Activated effector memory CD4-positive, alpha-beta T cell treated with Interleukin-2 at 50 U/mL for 16 hours (primary cell): ENCODE measurements around the gene NUDT1.

ENCODE experiments used
- DNase-seq: peaks from one replicate; pipeline ENCODE4 v3.0.0-alpha.2; 2020

The NUDT1 gene

DNA sequence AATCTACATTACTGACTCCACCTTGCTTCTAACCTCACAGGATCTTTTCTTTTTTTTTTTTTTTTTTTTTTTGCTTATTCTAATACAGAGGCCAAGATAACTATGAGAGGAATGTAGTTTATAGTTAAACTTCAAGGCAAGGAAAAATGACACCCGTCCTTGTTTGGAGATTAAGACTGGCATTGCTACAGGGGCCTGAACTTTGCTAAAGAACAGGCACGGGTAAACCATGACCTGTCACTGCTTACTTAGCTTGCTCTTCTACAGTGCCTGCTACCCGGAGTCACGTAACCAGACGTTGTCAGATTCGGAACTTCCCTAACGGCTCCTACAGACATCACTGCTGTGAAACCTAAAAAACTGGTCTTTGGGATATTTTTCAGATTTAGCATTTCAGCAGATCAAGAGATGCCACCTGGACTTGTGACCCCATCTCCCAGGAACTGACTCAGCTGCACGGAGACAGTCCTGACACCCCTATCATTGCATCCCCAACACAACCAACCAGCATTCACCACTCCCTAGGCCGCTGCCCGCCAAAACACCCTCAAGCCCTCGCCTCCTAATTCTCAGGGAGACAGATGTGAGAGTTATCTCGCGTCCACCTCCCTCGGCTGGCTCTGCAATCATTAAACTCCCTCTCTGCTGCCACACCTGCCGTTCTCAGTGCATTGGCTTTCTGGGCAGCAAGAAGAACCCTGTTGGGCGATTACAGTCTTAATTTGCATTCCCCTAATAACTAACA is 36.8 kb upstream of the NUDT1 start:
- DNase-seq = no peak

GRCh38 chr7:2208712-2209111 is 33.3 kb upstream of the NUDT1 start:
- DNase-seq = no peak

DNA sequence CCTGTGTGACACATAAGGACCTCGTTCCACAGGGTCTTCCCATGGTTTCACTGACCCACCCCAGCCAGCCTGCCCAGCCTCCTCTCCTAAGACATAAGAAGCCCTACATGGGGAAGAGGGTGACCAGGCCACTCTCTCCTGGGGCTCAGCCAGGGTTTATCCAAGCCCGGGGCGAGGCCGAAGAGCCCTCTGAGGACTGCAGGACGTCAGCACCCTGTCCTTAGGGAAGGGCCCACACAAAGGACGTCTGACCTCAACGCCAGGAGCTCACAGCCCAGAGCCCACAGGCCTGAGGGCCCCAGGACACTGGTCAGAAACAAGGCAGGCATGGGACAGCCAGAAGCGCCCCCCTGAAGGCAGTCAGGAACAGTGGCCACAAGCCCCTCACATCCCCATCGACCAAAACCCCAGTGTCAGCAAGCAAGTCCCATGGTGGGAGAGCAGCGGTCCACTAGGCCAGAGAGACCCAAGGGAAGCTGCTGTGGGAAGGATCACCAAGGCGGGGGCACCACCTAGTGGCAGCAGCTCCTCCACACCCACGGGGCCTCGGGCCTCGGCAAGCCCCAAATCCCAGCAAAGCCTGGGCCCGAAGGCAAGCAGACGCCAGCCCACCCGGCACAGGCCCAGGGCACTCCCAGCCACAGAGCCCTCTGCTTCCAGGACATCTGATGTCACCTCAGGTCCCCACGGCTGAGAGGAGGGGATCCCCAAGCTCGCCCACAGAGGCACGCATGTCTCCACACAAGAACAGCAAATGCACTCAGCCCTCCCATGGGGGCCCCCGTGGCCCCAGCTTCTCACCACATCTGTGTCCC is 32.7 kb upstream of the NUDT1 start:
- DNase-seq = peak; percentile 8

GRCh38 chr7:2209961-2210323 is 32.1 kb upstream of the NUDT1 start:
- no peak for DNase-seq

GRCh38 chr7:2210551-2211258 is 31.3 kb upstream of the NUDT1 start:
- DNase-seq = no peak

DNA sequence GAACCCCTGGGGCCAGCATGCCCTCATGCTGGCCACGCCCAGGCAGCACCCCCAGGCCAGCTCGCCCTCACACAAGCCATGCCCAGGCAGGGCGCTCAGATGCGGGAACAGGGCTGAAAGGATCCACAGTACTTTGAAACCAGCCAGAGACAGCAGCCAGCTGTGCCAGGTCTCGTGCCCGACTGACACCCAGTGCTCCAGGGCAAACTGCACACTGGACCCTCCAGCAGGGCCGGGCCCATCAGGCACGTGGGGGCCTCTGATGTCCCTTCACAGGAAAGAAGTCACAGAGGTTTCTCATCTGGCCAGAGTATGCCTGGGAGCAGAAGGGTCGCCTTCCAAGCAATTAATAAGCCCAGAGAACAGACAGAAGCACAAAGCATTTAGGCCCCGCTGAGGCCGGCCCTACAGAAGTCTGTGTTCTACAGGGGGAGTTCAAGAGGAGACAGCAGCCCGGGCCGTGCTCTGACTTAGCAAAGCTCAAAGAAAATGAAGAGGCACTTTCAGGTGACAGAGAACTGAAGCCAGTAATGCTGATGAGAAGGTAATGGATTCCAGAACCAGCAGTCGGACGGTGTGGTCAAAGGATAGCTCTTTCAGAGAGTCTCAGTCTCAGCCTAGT is 30.7 kb upstream of the NUDT1 start:
- DNase-seq = no peak

- no peak for DNase-seq
These were observed 30.1 kb upstream of the NUDT1 start for GRCh38 chr7:2211926-2212325.

DNA sequence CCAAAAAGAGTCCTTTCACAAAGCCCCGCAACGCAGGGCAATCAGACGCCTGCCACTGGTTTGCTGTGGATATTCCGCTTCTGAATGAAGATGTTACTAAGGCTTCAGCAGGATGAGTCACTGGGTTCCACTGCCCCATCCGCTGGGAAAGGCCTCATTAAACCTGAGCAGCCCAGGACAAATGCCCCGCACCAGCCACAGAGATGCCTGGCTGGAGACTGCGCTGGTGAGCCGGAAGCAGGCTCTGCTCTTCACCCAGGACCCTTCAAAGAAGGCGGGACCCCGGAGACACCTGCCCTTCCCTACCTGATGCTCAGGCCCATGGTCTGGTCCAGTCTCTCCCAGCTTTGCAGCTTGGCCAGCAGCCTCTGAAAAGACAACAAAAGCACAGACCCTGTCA is 29.1 kb upstream of the NUDT1 start:
- no peak for DNase-seq

- no peak for DNase-seq
These were observed 28.3 kb upstream of the NUDT1 start for GRCh38 chr7:2213551-2214215.

DNA sequence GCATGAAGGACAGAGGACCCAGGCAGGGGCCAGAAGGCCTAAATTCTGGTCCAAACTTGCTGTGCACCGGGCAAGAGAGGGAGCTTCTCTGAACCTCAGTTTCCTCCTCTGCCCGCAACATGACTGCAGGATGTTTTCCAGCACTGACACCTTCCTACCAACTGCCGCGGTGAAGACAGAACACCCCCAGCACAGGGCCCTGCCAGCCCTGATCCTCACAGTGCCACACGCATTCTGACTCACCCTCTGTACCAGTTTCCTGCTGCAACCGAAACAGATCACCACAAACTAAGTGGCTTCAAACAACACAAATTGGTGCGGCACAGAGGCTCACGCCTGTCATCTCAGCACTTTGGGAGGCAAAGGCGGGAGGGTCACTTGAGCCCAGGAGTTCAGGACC is 27.4 kb upstream of the NUDT1 start:
- DNase-seq = peak; percentile 21

DNA sequence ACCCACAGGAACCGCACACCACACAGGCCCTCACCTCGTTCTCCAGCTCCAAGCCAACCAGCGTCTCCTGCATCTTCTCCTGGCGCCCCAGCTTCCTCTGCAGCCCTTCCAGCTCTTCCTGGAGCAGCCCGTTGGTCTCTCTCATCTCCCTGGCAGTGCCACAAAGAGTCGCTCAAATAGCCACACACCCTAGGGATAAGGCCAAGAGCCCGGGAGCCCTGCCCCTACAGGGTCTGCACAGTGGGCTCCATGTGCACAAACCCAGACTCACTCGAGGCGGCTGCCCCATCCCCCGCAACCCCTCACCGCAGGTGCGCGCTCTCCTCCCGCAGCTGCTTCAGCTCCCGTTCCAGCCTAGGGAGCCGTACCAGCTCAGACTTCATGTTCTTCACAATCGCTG is 26.2 kb upstream of the NUDT1 start:
- DNase-seq = no peak

DNA sequence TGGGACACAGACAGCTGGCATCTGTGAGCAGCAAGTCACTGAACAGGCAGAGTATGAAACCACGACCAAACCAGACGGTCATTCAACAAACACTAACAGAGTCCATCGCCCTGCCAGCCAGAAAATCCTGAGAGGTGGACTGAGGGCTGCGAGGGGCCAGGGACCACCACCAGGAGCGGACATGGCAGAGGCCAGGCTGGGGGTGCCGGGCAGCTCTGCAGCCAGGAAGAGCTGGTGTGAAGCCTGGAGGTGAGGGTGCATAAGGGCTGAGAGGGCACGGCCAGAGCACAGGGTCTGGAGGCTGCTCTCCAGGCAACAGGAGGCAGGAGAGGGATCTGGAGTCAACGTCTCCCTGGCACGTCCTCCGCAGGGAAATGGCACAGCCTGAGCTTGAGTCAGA is 24.8 kb upstream of the NUDT1 start:
- no peak for DNase-seq

GRCh38 chr7:2217716-2218443 is 24.1 kb upstream of the NUDT1 start:
- DNase-seq = no peak

- no peak for DNase-seq
These were observed 23.6 kb upstream of the NUDT1 start for GRCh38 chr7:2218444-2218785.

- DNase-seq = no peak
These were observed 22.9 kb upstream of the NUDT1 start for GRCh38 chr7:2219136-2219535.

GRCh38 chr7:2219606-2220005 is 22.4 kb upstream of the NUDT1 start:
- DNase-seq = no peak

DNA sequence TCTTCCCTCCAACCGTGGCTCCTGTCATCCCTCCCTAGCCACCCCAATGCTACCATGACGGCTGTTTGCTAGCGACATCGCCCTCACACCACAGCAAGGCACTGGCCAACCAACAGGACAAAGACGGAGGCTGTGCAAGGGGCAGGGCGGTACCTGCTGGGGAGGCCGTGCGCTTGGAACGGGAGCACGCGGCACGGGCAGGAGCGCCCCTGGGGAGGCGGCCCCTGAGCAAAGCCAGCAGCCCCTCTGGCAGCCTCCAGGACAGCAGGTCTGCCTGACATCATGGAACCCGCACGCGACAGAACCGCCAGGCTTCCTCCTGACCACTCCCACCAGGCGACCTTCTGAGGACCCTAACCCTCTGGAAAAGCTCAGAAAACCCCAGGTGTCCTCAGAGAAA is 22.0 kb upstream of the NUDT1 start:
- no peak for DNase-seq

- no peak for DNase-seq
These were observed 21.5 kb upstream of the NUDT1 start for GRCh38 chr7:2220506-2220905.

- no peak for DNase-seq
These were observed 21.1 kb upstream of the NUDT1 start for GRCh38 chr7:2220954-2221353.

- DNase-seq = no peak
These were observed 19.5 kb upstream of the NUDT1 start for GRCh38 chr7:2222516-2222915.

DNA sequence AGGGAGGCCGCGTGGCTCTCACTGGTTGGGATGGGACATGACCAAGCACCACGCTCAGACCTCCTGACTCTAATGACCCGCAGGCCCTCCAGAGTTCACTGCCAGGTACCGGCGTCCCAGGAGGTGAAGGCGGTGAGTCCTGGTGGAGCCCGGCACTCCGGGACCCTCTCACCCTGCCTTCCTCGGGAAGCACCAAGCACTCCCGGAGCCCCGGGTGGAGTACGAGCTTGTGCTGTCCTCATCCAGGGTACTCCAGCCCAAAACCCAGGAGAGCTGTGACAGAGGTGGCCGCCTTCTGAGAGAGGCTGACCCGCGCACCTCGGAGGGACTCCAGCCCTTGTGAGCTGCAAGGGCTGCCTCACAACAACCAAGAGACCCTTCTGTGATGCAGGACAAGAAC is 18.7 kb upstream of the NUDT1 start:
- no peak for DNase-seq

DNA sequence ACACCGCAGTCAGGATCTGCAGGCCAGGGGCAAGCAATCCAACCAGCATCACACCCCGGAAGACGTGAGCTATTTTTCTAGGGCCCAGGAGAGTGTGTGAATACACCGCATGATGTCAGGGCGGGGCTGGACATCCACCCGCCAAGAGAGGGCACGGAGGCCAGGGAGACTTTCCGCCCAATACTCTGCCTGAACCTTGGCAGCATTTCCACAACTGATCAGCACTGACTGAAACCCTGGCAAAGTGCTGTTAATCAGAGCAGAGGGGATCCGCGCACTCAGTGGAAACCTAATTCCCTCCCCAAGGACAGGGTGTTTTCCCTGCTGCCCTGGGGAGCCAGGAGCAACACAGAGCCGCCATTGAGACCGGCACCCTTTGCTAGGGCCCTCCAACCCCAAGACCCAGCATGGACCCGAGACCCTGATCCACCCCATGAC is 17.5 kb upstream of the NUDT1 start:
- DNase-seq = no peak
